ENCODE results near the gene KRTAP4-6.
"Not testable (repeated sequence)": the region's sequence is repeated elsewhere in the genome, so short reads cannot be mapped to it uniquely, and the experiment has no call there.

Gene KRTAP4-6

GRCh38 chr17:41147531-41148204 lies 7.3 kb upstream of the KRTAP4-6 start:
- no peak for DNase-seq (ENCODE audit: low read depth in 2 of 3, low spot score in 2 of 3)

GRCh38 chr17:41145261-41145660 lies 4.9 kb upstream of the KRTAP4-6 start:
- DNase-seq (ENCODE audit: low read depth in 2 of 3, low spot score in 2 of 3) = no peak

GRCh38 chr17:41144846-41145245 lies 4.5 kb upstream of the KRTAP4-6 start:
- DNase-seq (ENCODE audit: low read depth in 2 of 3, low spot score in 2 of 3) = no peak

GRCh38 chr17:41141361-41141760 lies 1.0 kb upstream of the KRTAP4-6 start:
- no peak for DNase-seq (ENCODE audit: low read depth in 2 of 3, low spot score in 2 of 3)

GRCh38 chr17:41139865-41140264 lies 479 bp downstream of the KRTAP4-6 start:
- DNase-seq (ENCODE audit: low read depth in 2 of 3, low spot score in 2 of 3) = not testable (repeated sequence)

GRCh38 chr17:41133880-41134735 lies 6.2 kb downstream of the KRTAP4-6 start:
- DNase-seq (ENCODE audit: low read depth in 2 of 3, low spot score in 2 of 3) = no peak

GRCh38 chr17:41131979-41132378 lies 8.4 kb downstream of the KRTAP4-6 start:
- DNase-seq (ENCODE audit: low read depth in 2 of 3, low spot score in 2 of 3) = no peak

- DNase-seq (ENCODE audit: low read depth in 2 of 3, low spot score in 2 of 3) = no peak
Measured at GRCh38 chr17:41127371-41127770, 13.0 kb downstream of the KRTAP4-6 start.

GRCh38 chr17:41126412-41126811 lies 13.9 kb downstream of the KRTAP4-6 start:
- DNase-seq (ENCODE audit: low read depth in 2 of 3, low spot score in 2 of 3) = no peak

GRCh38 chr17:41125064-41125463 lies 15.3 kb downstream of the KRTAP4-6 start:
- DNase-seq (ENCODE audit: low read depth in 2 of 3, low spot score in 2 of 3) = no peak

GRCh38 chr17:41123991-41124371 lies 16.4 kb downstream of the KRTAP4-6 start, which contains the start of gene KRTAP4-12:
Gene KRTAP4-12, minus strand, starts transcription at chr17:41124182. Its CDS starts 60 bp downstream, at chr17:41124122.
- not testable (repeated sequence) for DNase-seq (ENCODE audit: low read depth in 2 of 3, low spot score in 2 of 3)

- DNase-seq (ENCODE audit: low read depth in 2 of 3, low spot score in 2 of 3) = not testable (repeated sequence)
Measured at GRCh38 chr17:41123292-41123990, 16.9 kb downstream of the KRTAP4-6 start.

GRCh38 chr17:41121742-41122141 lies 18.6 kb downstream of the KRTAP4-6 start:
- no peak for DNase-seq (ENCODE audit: low read depth in 2 of 3, low spot score in 2 of 3)

- not testable (repeated sequence) for DNase-seq (ENCODE audit: low read depth in 2 of 3, low spot score in 2 of 3)
Measured at GRCh38 chr17:41119696-41120690, 20.4 kb downstream of the KRTAP4-6 start.

- no peak for DNase-seq (ENCODE audit: low read depth in 2 of 3, low spot score in 2 of 3)
Measured at GRCh38 chr17:41118721-41119120, 21.6 kb downstream of the KRTAP4-6 start.

GRCh38 chr17:41117846-41118386 lies 22.4 kb downstream of the KRTAP4-6 start, which contains the start of gene KRTAP4-11:
Gene KRTAP4-11, minus strand, starts transcription at chr17:41118373. Its CDS starts 58 bp downstream, at chr17:41118315.
- DNase-seq (ENCODE audit: low read depth in 2 of 3, low spot score in 2 of 3) = not testable (repeated sequence)

GRCh38 chr17:41116297-41116696 lies 24.0 kb downstream of the KRTAP4-6 start:
- no peak for DNase-seq (ENCODE audit: low read depth in 2 of 3, low spot score in 2 of 3)

- DNase-seq (ENCODE audit: low read depth in 2 of 3, low spot score in 2 of 3) = no peak
Measured at GRCh38 chr17:41111151-41111885, 29.0 kb downstream of the KRTAP4-6 start.

GRCh38 chr17:41108728-41109386 lies 31.5 kb downstream of the KRTAP4-6 start:
- not testable (repeated sequence) for DNase-seq (ENCODE audit: low read depth in 2 of 3, low spot score in 2 of 3)
